ENCODE data around the gene NRXN3.

NRXN3 gene

DNA sequence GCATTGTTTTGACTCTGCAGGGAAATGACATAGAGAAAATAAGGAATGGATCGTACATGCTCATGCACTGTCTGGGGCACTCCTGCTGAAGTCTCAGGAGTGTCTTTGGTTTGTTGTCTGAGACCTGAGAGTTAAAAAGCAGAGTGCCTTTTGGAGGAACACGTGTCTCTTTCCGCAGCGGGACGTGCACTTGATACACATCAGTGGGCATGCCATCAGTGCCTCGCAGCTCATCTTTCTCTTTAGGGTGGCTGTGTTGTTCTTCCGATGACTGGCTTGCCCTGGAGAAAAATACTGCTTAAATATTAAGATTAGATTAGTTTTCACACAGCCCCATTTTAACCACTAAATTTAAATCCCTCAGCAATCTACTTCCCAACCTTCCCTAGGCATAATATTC is 1205.2 kb downstream of the NRXN3 start:
- DNase-seq (ENCODE audit: extremely low read depth, low read depth), result no peak
- H3K4me3 ChIP-seq (replicated peaks; ENCODE audit: low read depth, low read length), result no peak overlapping the region
- TF ChIP-seq, protein P1, sequence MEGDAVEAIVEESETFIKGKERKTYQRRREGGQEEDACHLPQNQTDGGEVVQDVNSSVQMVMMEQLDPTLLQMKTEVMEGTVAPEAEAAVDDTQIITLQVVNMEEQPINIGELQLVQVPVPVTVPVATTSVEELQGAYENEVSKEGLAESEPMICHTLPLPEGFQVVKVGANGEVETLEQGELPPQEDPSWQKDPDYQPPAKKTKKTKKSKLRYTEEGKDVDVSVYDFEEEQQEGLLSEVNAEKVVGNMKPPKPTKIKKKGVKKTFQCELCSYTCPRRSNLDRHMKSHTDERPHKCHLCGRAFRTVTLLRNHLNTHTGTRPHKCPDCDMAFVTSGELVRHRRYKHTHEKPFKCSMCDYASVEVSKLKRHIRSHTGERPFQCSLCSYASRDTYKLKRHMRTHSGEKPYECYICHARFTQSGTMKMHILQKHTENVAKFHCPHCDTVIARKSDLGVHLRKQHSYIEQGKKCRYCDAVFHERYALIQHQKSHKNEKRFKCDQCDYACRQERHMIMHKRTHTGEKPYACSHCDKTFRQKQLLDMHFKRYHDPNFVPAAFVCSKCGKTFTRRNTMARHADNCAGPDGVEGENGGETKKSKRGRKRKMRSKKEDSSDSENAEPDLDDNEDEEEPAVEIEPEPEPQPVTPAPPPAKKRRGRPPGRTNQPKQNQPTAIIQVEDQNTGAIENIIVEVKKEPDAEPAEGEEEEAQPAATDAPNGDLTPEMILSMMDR (IDR thresholded peaks at IDR 0.05; ENCODE audit: low read depth, low read length, missing control alignments), result no peak

DNA sequence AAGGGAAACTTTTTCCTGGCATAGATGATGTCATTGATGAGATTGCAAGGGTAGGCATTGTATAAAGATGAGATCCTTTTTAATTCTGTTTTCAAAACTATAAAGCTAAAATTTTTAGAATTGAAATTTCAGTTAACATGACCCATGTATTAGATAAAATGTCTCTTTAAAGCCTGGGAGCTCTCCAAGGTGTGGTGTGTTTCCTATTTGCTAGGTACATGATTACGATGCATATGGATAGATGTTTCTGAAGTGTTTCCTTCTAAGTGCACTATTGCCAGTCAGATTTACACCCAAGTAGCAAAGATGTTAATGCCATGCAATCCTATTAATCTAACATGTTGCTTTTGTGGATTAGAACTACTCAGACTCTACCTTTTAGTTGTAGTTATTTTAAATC is 1206.4 kb downstream of the NRXN3 start:
- TF ChIP-seq, protein P1 (IDR thresholded peaks at IDR 0.05; ENCODE audit: low read depth, low read length, missing control alignments), result no peak
- DNase-seq (ENCODE audit: extremely low read depth, low read depth), result no peak
- no peak overlapping the region for H3K4me3 ChIP-seq (replicated peaks; ENCODE audit: low read depth, low read length)

DNA sequence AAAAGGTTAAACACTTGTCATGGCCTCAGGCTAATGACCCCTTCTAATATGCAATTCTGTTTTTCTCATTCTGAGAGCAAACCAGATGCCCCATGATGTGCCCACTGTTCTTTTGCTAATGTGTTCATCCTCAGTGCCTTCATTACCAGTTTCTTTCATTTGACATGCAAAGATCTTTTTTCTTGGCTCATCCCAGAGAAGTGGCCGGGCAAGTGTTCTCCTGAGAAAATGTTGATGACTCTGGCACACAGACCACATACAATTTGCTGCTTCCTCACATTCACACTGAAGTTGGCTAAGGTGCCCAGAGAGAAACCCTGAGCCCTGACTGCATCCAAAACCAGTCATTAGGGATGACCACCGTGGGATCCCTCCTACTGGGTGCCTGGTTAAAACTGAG is 1207.8 kb downstream of the NRXN3 start:
- H3K4me3 ChIP-seq (replicated peaks; ENCODE audit: low read depth, low read length), result no peak overlapping the region
- no peak for DNase-seq (ENCODE audit: extremely low read depth, low read depth)
- TF ChIP-seq, protein P1 (IDR thresholded peaks at IDR 0.05; ENCODE audit: low read depth, low read length, missing control alignments), result no peak

DNA sequence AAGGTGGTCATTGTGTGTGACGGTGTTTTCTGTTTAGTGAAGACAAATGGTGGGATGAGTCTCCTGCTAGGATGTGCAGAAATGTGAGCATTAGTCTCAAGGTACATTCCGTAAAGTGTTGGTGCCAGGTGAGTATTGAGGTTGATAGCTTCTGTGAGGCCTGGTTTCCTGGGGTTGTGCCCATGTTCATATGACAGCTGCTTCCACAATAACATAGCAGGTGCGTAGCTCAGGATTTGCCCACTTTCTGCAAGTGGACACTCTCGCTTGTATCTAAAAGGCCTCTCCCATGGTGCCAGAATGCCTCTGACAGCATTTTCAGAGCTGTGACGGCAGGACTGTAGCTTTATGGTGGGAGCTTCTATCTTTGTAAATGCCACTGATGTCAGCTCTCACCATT is 1209.1 kb downstream of the NRXN3 start:
- DNase-seq (ENCODE audit: extremely low read depth, low read depth), result no peak
- H3K4me3 ChIP-seq (replicated peaks; ENCODE audit: low read depth, low read length), result no peak overlapping the region
- TF ChIP-seq, protein P1 (IDR thresholded peaks at IDR 0.05; ENCODE audit: low read depth, low read length, missing control alignments), result no peak

DNA sequence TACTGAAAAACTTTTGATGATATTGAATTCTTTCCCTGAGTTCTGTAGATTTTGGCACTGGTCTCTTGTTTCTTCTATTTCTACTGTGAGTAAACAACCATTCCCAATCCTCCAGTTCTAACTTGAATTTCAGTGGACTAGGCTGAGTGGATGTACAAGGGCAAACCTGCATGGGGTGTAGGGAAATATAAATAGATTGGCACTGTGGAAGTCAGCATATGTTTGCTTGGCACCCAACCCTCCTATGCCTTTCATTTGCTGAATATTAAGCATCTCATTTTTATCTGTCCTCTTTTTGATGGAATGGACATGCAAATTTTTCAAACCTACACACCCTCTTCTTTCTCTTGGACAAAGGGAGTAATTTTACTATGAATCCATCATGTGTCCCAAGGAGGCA is 1212.9 kb downstream of the NRXN3 start:
- TF ChIP-seq, protein P1 (IDR thresholded peaks at IDR 0.05; ENCODE audit: low read depth, low read length, missing control alignments), result no peak
- no peak for DNase-seq (ENCODE audit: extremely low read depth, low read depth)
- H3K4me3 ChIP-seq (replicated peaks; ENCODE audit: low read depth, low read length), result no peak overlapping the region

DNA sequence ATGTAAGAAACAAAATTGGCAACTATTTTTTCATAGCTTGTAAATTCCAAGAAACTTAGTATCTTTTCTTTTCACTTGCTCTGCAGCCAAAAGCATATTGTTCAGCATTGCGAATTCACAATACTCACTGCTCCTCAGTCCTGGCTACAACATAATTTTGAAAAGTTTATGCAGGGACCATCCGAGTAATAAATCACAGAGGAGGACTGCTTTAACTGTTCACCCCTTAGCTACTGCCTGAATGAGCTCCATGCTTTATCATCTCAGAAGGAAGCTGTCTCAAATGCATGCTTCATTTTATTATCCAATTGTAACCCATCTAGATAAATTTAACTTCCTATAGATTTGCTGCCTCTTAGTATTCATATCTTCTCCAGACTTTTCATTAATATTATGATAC is 1213.3 kb downstream of the NRXN3 start:
- no peak for DNase-seq (ENCODE audit: extremely low read depth, low read depth)
- no peak overlapping the region for H3K4me3 ChIP-seq (replicated peaks; ENCODE audit: low read depth, low read length)
- TF ChIP-seq, protein P1 (IDR thresholded peaks at IDR 0.05; ENCODE audit: low read depth, low read length, missing control alignments), result no peak

DNA sequence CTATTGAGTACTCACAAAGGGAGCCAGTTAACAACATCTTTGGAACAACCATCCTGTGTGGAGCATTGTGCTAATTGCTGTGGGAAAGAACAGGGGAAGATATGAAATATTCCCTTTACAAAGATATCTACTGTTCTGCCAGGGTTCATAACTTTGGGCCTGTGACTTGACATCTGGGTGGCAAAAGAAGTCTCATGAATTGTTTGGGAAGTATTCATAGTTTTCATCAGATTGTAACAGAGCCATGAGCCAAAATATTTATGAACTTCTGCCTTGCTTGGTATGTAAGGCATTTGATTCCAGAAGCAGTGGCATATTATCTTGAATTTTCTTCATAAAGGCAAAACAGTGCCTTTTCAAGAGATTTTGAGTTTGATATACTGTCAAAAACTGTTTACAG is 1224.9 kb downstream of the NRXN3 start:
- DNase-seq (ENCODE audit: extremely low read depth, low read depth), result no peak
- no peak overlapping the region for H3K4me3 ChIP-seq (replicated peaks; ENCODE audit: low read depth, low read length)
- TF ChIP-seq, protein P1 (IDR thresholded peaks at IDR 0.05; ENCODE audit: low read depth, low read length, missing control alignments), result no peak

Measured in HFF-Myc (cell line).